ENCODE data around the gene TRPM6.
"Not testable (repeated sequence)": the region's sequence is repeated elsewhere in the genome, so short reads cannot be mapped to it uniquely, and the experiment has no call there.

The TRPM6 gene

GRCh38 chr9:74887041-74887980 lies at the start of gene TRPM6:
Gene TRPM6 (minus strand): TSS chr9:74887921. CDS start chr9:74887856, 65 bp downstream.
- DNase-seq = peak; percentile 65

- no peak for DNase-seq
Observed at GRCh38 chr9:74935008-74935407, 47.3 kb upstream of the TRPM6 start.

- peak; percentile 47 for DNase-seq
Observed at GRCh38 chr9:74921737-74922136, 34.0 kb upstream of the TRPM6 start.

- DNase-seq = no peak
Observed at GRCh38 chr9:74920944-74921626, 33.4 kb upstream of the TRPM6 start.

GRCh38 chr9:74910036-74910435 lies 22.3 kb upstream of the TRPM6 start:
- DNase-seq = no peak

- no peak for DNase-seq
Observed at GRCh38 chr9:74908665-74909064, 20.9 kb upstream of the TRPM6 start.

- DNase-seq = no peak
Observed at GRCh38 chr9:74907085-74907484, 19.4 kb upstream of the TRPM6 start.

GRCh38 chr9:74901001-74901400 lies 13.3 kb upstream of the TRPM6 start:
- DNase-seq = no peak

GRCh38 chr9:74888449-74888848 lies 728 bp upstream of the TRPM6 start:
- DNase-seq = not testable (repeated sequence)

GRCh38 chr9:74887981-74888370 lies 255 bp upstream of the TRPM6 start:
- DNase-seq = no peak

GRCh38 chr9:74876382-74876949 lies 11.3 kb downstream of the TRPM6 start:
- no peak for DNase-seq

- no peak for DNase-seq
Observed at GRCh38 chr9:74875656-74876055, 12.1 kb downstream of the TRPM6 start.

GRCh38 chr9:74874220-74874619 lies 13.5 kb downstream of the TRPM6 start:
- no peak for DNase-seq

- no peak for DNase-seq
Observed at GRCh38 chr9:74872619-74873233, 15.0 kb downstream of the TRPM6 start.

- no peak for DNase-seq
Observed at GRCh38 chr9:74867483-74867882, 20.2 kb downstream of the TRPM6 start.

GRCh38 chr9:74865177-74865576 lies 22.5 kb downstream of the TRPM6 start:
- DNase-seq = no peak

GRCh38 chr9:74861773-74862474 lies 25.8 kb downstream of the TRPM6 start:
- DNase-seq = peak; percentile 35

GRCh38 chr9:74861071-74861470 lies 26.6 kb downstream of the TRPM6 start:
- no peak for DNase-seq

GRCh38 chr9:74860247-74860646 lies 27.5 kb downstream of the TRPM6 start:
- DNase-seq = not testable (repeated sequence)

GRCh38 chr9:74859786-74860185 lies 27.9 kb downstream of the TRPM6 start:
- DNase-seq = no peak

- no peak for DNase-seq
Observed at GRCh38 chr9:74858751-74859414, 28.8 kb downstream of the TRPM6 start.

GRCh38 chr9:74856989-74857388 lies 30.7 kb downstream of the TRPM6 start:
- no peak for DNase-seq

All from hematopoietic multipotent progenitor cell treated with erythropoietin and hydrocortisone succinate and interleukin-3 and kit ligand, for 6 days (in vitro differentiated cells).